NCI-H1105 treated with DMSO at 0.1 percent for 48 hours (cell line): Measurements from ENCODE around the gene RNF227.
"Not testable (repeated sequence)": the region's sequence is repeated elsewhere in the genome, so short reads cannot be mapped to it uniquely, and the experiment has no call there.

ENCODE experiments used
- DNase-seq: peaks from one replicate; lab custom pipeline; 2025; lab: John Stamatoyannopoulos, UW

Gene RNF227

GRCh38 chr17:7915611-7916384 lies at the start of gene RNF227:
Gene RNF227, minus strand, starts transcription at chr17:7916289. Its CDS starts 94 bp downstream, at chr17:7916195.
- peak; percentile 99 for DNase-seq

- DNase-seq = no peak
These were observed 45.3 kb upstream of the RNF227 start for GRCh38 chr17:7961421-7961820.

DNA sequence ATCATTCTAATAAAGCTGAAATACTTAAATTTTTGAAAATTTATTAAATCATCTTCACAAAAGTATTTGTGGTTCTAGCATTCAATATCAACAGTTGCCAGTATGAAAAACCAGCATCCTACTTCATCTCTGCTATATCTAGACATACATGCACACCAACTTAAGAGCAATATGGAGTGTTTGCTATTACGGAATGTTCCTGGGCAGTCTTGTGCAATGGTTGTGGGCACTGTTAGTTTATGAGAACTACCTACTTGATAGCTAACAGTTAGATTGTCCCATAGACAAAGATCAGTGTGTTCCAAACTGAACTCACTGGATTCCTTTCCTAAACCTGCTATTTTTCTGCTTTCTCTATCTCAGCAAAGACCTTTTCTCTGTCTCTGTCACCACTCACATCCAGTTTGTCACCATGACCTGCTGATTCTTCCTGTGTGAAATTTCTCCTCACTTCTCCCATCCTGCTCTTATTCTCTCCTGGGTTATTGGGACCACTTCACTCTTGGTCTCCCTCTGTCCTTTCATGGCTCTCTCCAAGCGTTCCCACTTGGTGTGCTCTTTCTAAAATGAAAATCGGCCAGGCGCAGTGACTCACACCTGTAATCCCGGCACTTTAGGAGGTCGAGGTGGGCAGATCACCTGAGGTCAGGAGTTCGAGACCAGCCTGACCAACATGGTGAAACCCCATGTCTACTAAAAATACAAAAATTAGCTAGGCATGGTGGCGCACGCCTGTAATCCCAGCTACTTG lies 43.6 kb upstream of the RNF227 start:
- no peak for DNase-seq

- no peak for DNase-seq
These were observed 40.3 kb upstream of the RNF227 start for GRCh38 chr17:7956228-7956965.

- no peak for DNase-seq
These were observed 39.5 kb upstream of the RNF227 start for GRCh38 chr17:7955414-7956227.

GRCh38 chr17:7953266-7953665 lies 37.2 kb upstream of the RNF227 start:
- not testable (repeated sequence) for DNase-seq

DNA sequence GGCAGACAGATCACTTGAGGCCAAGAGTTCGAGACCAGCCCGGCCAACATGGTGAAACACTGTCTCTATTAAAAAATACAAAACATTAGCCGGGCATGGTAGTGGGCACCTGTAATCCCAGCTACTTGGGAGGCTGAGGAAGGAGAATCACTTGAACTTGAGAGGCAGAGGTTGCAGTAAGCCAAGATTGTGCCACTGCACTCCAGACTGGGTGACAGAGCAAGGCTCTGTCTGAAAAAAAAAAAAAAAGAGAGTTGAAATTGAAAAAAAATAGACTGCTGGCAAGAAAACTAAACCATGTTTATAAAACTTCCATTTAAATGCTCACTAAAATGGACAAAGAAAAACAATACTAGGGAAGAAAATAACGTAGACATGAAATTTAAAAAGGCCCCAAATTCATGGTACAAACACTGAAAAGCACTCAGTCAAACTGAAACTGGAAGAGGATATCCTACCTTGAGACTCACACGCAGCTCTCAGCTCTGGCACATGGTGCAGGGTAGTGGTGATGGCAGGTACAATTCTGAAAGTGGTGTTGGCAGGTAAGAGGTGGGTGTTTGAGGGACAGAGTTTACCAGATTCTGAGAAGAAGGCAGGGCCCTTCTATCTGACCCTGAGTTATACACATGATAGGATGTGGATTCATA lies 35.2 kb upstream of the RNF227 start:
- no peak for DNase-seq

- no peak for DNase-seq
These were observed 34.5 kb upstream of the RNF227 start for GRCh38 chr17:7950578-7950977.

DNA sequence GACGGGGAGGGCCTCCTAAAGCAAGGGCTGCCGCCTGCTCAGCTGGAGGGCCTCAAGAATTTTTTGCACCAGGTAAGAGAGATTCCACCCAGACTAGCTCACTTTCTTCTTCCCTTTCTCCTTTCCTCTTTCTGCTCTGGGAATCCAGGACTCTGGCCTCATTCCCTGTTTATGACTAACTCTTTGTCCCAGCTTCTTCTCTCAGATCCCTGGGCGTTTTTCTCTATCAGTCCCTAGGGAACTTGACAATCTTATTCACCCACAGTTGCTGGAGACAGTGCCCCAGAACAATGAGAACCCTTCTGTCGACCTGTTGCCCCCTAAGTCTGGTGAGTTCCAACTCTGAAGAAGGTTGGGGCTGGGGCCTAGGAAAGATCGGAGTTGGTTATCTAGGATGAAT lies 31.6 kb upstream of the RNF227 start:
- DNase-seq = no peak

GRCh38 chr17:7946441-7946840 lies 30.4 kb upstream of the RNF227 start:
- no peak for DNase-seq

DNA sequence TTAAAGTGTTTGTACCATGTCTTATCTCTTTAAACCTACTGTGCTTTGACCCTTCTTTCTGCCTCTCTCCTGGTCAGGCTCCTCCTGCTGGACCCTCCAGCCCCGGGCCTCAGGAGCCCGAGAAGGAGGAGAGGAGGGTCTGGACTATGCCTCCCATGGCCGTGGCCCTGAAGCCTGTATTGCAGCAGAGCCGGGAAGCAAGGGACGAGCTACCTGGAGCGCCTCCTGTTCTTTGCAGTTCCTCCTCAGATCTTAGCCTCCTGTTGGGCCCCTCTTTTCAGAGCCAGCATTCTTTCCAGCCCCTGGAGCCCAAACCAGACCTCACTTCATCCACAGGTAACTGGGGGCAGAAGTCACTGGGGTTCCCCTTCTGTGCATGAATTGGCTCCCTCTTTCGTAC lies 29.6 kb upstream of the RNF227 start:
- DNase-seq = no peak

GRCh38 chr17:7944326-7944725 lies 28.2 kb upstream of the RNF227 start:
- no peak for DNase-seq

DNA sequence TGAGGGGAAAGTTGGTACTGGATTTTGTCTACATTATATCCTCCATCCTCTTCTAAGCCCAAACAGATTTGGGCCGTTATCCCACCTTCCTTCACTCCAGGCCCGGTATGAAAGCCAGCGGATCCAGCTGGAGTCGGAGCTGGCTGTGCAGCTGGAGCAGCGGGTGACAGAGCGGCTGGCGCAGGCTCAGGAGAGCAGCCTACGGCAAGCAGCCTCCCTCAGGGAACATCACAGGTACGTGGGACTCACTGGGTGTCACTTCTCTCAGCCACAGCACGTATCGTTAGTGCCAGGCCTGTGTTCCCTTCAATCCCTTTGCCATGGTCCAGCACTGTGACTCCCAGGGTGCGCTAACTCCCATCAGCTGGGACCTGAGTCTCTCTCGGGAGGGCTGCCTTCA lies 27.2 kb upstream of the RNF227 start:
- DNase-seq = no peak

- no peak for DNase-seq
These were observed 24.7 kb upstream of the RNF227 start for GRCh38 chr17:7940743-7941142.

DNA sequence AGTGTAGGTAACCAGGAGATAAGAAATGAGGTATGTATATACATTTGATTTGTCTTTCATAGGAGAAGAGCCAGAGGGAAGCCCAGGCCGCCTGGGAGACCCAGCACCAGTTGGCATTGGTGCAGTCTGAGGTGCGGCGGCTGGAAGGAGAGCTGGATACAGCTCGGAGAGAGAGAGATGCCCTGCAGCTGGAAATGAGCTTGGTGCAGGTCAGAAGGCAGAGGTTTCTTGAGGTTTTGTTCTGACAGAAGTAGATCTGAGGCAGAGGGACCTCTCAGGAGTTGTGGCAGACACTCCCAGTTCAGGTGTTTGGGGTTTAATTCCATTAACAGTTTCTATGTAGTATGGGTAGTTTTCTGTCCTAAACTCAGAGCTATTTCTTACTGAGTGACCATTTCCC lies 23.9 kb upstream of the RNF227 start:
- no peak for DNase-seq

GRCh38 chr17:7935859-7936258 lies 19.8 kb upstream of the RNF227 start:
- no peak for DNase-seq

DNA sequence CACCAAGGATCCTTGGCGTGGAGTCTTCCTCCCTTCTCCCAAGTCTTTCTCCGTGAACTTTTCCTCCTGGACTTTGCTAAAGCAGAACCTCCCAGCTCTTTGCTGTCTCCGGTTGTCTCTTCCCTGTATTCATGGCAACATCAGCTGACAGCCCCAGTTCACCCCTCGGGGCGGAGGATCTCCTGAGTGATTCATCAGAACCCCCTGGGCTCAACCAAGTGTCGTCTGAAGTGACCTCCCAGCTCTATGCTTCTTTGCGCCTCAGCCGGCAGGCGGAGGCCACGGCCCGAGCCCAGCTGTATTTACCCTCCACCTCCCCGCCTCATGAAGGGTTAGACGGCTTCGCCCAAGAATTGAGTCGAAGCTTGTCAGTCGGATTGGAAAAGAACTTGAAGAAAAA lies 16.9 kb upstream of the RNF227 start:
- DNase-seq = peak; percentile 13

DNA sequence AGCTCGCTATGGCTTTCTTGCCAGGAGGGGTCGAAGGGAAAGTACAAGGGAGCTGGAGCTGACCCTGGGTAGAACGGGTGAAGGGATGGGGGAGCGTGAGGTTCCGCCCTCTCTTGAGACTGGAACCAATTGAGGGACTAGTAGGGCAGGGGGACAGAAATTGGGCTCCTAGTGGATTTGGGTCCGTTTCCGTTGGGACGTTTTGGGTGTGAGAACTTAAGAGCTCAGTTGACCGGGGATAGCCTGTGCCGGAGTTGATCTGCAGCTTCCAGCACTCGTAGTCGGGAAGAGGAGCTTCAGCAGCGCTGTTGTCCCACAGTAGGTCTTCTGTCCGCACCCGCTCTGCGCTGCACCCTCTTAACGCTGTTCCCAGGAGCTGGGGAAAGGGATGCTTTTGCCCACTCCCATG lies 16.4 kb upstream of the RNF227 start:
- DNase-seq = peak; percentile 49

DNA sequence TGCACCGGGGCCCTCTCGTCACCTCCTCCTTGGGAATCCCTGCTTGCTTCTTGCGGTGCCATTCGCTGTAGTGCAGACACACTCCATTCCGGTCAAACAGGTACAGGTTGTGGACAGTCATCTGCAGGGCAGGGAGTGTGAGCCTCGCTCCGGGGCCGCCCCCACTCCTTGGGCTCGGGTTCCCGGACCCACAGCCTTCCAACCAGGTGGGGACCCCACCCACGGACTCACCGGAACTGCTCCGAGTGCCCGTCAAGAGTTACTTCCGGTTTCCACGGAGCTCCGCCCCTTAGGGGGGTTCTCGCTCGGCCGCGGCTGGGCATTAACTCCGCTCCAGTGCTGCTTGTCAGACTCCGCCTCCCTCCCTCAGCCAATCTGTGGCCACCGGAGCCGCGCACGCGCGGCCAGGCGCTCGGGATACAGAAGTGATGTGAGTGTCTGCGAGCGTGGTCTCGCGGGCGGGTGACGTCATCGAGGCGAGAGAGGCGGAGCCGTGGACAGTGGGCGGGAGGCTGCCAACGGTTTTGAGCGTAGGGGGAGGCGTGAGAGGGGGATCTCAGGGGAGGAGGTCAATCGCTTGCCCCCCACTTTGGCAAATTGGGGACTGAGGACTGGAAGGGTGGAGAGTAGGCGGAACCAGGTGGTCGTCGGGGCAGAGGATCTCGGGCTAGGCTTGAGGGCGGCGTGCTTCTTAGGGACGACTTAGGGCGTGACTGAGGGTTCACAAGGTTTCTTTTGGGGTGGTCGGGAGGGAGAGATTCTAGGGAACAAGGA lies 15.8 kb upstream of the RNF227 start, which contains the start of the genes CNTROB and TRAPPC1:
Gene CNTROB, plus strand, starts transcription at position 498 of the 774 bp plus-strand sequence. CDS start 874 bp downstream, outside the sequence.
Gene TRAPPC1, minus strand, starts transcription at position 238 of the 774 bp plus-strand sequence. Its CDS starts 117 bp downstream, at position 121.
- DNase-seq = peak; percentile 99
